ENCODE results near the gene CAPRIN2.

DNA sequence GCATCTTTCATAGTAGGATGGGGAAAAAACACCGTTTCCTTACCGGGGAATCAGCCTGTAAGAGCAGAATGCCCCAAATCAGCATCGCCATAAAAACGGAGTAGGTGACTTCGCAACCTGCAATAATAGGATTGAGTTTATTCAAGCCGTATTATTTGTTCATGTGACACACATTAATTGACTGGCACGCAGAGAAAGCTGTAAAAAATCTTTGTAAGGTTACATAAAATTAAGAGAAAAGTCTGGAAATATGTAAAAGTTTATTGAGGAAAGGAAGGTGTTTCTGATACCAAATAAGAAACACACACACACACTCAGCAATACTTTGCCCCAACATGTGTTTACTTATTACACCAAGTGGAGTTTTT is 628 bp upstream of the CAPRIN2 start:
- TF ChIP-seq CTCF (IDR thresholded peaks at IDR 0.05) (no peak), POLR2A (IDR thresholded peaks at IDR 0.05) (no peak)
